Loucy (cell line): ENCODE data around the gene SOX13.

ENCODE experiments used
- EZH2phosphoT487 ChIP-seq: fragments of 200-600 bp; IDR thresholded peaks from 2 replicates; pipeline ENCODE4 v1.6.1; 2018; ENCODE audit warnings: antibody characterized with exemption, mild to moderate bottlenecking, moderate library complexity, borderline replicate concordance
- TF ChIP-seq, protein P1 (sequence below): fragments of 200-600 bp; sonication (generic); conservative IDR thresholded peaks from 2 replicates; pipeline ENCODE4 v1.5.1; 2014; ENCODE audit warnings: mild to moderate bottlenecking, antibody characterized with exemption, low read length

DNA sequence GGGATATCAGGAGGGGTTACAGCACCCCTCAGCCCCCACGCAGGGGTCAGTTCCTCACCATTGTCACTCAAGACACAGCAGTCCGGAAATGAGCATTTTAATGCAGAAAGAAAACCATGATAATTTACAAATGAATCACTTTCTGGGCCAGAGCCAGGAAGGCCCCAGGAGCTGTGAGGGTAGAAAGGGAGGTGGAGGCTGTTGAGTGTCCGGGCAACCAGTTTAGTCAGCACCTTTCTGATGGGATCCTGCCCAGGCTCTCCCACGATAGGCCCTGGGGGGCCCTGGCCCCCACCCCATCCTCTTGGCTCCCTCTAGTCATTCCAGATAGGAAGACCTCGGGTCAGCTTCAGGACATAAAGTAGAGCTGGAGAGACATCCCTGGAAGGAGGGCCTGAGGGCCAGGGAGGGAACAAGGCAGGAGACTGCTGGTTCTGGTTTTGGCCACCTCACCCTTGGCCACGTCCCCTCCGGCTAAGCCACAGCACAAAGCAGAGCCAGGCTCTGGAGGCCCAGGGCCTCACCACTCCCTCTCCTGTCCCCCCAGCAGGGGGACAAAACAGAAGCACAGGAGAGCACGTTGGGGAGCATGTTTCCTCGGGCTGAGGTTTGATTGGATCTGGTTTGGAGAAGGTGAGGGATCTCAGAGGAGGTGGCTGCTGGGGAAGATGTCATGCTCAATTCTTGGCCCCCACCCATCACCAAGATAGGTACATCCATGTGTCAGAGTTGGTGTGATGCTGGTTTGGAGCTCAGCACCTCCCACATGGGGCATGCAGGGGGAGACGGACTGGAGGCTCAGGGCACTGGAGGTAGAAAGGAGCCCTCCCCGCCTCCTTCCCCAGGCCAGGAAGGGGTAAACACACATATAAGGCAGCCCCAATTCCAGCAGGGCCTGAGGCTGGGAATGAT lies 58.3 kb downstream of the SOX13 start:
- TF ChIP-seq, protein P1, sequence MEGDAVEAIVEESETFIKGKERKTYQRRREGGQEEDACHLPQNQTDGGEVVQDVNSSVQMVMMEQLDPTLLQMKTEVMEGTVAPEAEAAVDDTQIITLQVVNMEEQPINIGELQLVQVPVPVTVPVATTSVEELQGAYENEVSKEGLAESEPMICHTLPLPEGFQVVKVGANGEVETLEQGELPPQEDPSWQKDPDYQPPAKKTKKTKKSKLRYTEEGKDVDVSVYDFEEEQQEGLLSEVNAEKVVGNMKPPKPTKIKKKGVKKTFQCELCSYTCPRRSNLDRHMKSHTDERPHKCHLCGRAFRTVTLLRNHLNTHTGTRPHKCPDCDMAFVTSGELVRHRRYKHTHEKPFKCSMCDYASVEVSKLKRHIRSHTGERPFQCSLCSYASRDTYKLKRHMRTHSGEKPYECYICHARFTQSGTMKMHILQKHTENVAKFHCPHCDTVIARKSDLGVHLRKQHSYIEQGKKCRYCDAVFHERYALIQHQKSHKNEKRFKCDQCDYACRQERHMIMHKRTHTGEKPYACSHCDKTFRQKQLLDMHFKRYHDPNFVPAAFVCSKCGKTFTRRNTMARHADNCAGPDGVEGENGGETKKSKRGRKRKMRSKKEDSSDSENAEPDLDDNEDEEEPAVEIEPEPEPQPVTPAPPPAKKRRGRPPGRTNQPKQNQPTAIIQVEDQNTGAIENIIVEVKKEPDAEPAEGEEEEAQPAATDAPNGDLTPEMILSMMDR = no peak
- no peak for TF ChIP-seq EZH2phosphoT487
